Heart left ventricle (tissue), 16 donors: ENCODE measurements around the gene TRIOBP. TPM values are rescaled to one million over a fixed set of nuclear protein-coding genes. Genes with fewer than 3 reads are reported as not detected.
"Not testable (repeated sequence)": the region's sequence is repeated elsewhere in the genome, so short reads cannot be mapped to it uniquely, and the experiment has no call there.

ENCODE experiments used
- ATAC-seq, 4 donors: fragments of 200-7000 bp; cut with Tn5 transposase; one replicate each; pipeline ENCODE4 v1.9.1; 2020 to 2022; ENCODE audit warnings: moderate library complexity in 4 of 4, mild to moderate bottlenecking in 3 of 4, moderate number of reproducible peaks in 1 of 4
- DNase-seq, 5 donors: peaks; one replicate each; pipeline ENCODE4 v3.0.0-alpha.2; 2020
- H3K27ac ChIP-seq, 12 donors: fragments of 200-600 bp; sonication (generic) in 4 of 12; one replicate each; pipeline versions ENCODE4 v1.5.0 to v1.8.0; 2016 to 2022; ENCODE audit warnings: mild to moderate bottlenecking in 2 of 12
- H3K27me3 ChIP-seq, 9 donors: fragments of 200-600 bp; sonication (generic) in 2 of 9; one replicate each; pipeline versions ENCODE4 v1.5.1 to v1.8.0; 2016 to 2022; ENCODE audit warnings: mild to moderate bottlenecking in 3 of 9
- H3K36me3 ChIP-seq, 9 donors: fragments of 200-600 bp; sonication (generic) in 2 of 9; one replicate each; pipeline versions ENCODE4 v1.5.0 to v1.8.0; 2018 to 2022; ENCODE audit warnings: mild to moderate bottlenecking in 2 of 9
- H3K4me1 ChIP-seq, 12 donors: fragments of 200-600 bp; sonication (generic) in 4 of 12; one replicate each; pipeline versions ENCODE4 v1.5.0 to v1.8.0; 2016 to 2022; ENCODE audit warnings: mild to moderate bottlenecking in 3 of 12
- H3K4me3 ChIP-seq, 12 donors: fragments of 200-600 bp; sonication (generic) in 4 of 12; one replicate each; pipeline versions ENCODE4 v1.5.0 to v1.8.0; 2017 to 2022; ENCODE audit warnings: mild to moderate bottlenecking in 9 of 12, moderate library complexity in 4 of 12
- H3K9me3 ChIP-seq, 12 donors: fragments of 200-600 bp; sonication (generic) in 4 of 12; one replicate each; pipeline versions ENCODE4 v1.5.0 to v1.8.0; 2016 to 2022; ENCODE audit warnings: mild to moderate bottlenecking in 1 of 12
- CTCF ChIP-seq, 12 donors: fragments of 200-600 bp; sonication (generic) in 4 of 12; IDR thresholded peaks; one replicate each; pipeline versions ENCODE4 v1.5.0 to v1.8.0; 2018 to 2022; ENCODE audit warnings: antibody characterized with exemption in 12 of 12, mild to moderate bottlenecking in 5 of 12
- POLR2A ChIP-seq, 2 donors: fragments of 450-650 bp; IDR thresholded peaks; one replicate each; pipeline ENCODE4 v1.6.1; 2017; ENCODE audit warnings: antibody characterized with exemption in 2 of 2, mild to moderate bottlenecking in 2 of 2, moderate library complexity in 2 of 2
- WGBS, 4 donors: extraction: QIAGEN DNeasy Blood & Tissue Kit in 2 of 4; methylation state at CpG; one replicate each; pipeline versions ENCODE4 v1.1.5 to v1.1.7; 2013 to 2018; 5-methylcytosine and 5-hydroxymethylcytosine counted together
- intact Hi-C, 10 donors: fragments of 100-400 bp; cut with DNase I; formaldehyde crosslinking; loops; one replicate each; pipeline versions ENCODE4 v1.11.1 to v1.14.2; 2022
- polyA plus RNA-seq, 2 donors: library from polyadenylated mRNA; stranded (reverse); fragments of 200-250 nt; gene quantifications; one replicate each; pipeline ENCODE4 v1.2.3, GENCODE V29; 2013
- total RNA-seq, 9 donors: library from RNA; depleted of rRNA in 2 of 9; stranded (reverse); fragments of >200 nt in 2 of 9; fragmentation: NEBNext Ultra II Directional in 3 of 9; extraction: Animal tissue kit (Norgen Biotek cat#: 25700) in 3 of 9; gene quantifications; one replicate each; pipeline versions ENCODE4 v1.1.0 to v1.2.4, GENCODE V29; 2016 to 2023
- donor health status: ischemic (EF 13 %, LVEDD 7.1; RV severe dilation, severe dysfunction).
- donor health status: healthy with polysubstance abuse.
- donor health status: DM: no; HTN: yes; CAD: no.
- donor health status: DM: no; HTN: no; CAD: no.
- donor health status: ischemic (EF 25% LVEDD 6.9; RV normal size, moderate dysfunction).
- donor health status: ischemic (EF 25% LVEDD 5.7; RV mildly dilated, moderate dysfunction).
- donor health status: healthy.
- donor health status: DM: yes; HTN: yes; CAD: no.
- donor health status: ischemic (EF 35%, LVEDD 5.7; RV mildly dilated, moderate dysfunction).
- donor health status: nonischemic (EF 11% LVEDD 7.7; RV severe dilation, severe dysfunction).
- donor health status: DM: yes; HTN: yes; CAD: no.
- donor health status: PGD.
- donor health status: ischemic (EF 29% LVEDD 5.4; RV normal size, mild dysfunction).
- donor health status: nonischemic (EF 23%, LVEDD 6.1; RV moderate dilation, normal function).

The TRIOBP gene
- total and polyA plus RNA-seq, 11 donors, result 54.9 to 147 (median 94.7) TPM

- H3K4me1 ChIP-seq, result peaks cover 0 to 2% (median 0%) of the 10 kb centered on the region in 12 donors
- H3K9me3 ChIP-seq, result no peaks in the 10 kb centered on the region
- intact Hi-C loops, result no loop called here
- TF ChIP-seq CTCF (IDR thresholded peaks at IDR 0.05) (no peak), POLR2A (IDR thresholded peaks at IDR 0.05) (no peak)
- ATAC-seq, result no peak
- H3K27ac ChIP-seq, result no peak overlapping the region
- no peak overlapping the region for H3K4me3 ChIP-seq
- WGBS, 4 donors, result 95 to 97% (median 96%) methylated on average over 17 of the region's 17 CpGs
- no peaks in the 10 kb centered on the region for H3K27me3 ChIP-seq
- DNase-seq, result no peak
- H3K36me3 ChIP-seq, result peaks cover 0 to 91% (median 0%) of the 10 kb centered on the region in 9 donors
Measured at GRCh38 chr22:37650463-37651136, 46.2 kb upstream of the TRIOBP start.

DNA sequence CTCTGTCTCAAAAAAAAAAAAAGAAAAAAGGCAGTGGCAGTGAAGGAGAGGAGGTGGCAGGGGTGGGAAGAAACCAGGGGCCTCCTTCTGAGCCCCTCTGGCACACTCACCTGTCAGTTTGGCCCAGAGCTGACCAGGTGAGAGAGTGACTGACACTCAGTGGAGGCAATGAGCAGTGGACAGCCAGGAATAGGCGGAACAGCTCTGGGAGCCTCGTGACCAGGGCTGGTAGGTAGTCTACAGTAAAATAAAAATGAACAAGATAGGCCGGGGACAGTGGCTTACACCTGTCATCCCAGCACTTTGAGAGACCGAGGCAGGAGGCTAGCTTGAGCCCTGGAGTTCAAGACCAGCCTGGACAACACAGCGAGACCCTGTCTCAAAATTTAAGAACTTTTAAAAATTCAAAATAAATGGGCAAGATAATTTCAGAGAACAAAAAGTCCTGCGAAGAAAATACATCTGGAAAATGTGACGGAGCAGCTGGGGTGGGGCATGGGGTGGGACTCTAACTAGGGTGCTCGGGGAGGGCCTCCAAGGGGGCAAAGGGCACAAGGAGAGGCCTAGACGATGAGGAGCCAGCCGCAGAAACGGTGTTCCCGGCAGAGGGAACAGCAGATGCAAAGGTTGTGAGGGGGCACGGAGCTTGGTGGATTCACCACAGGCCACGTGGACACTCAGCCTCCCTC lies 42.1 kb upstream of the TRIOBP start:
- no peaks in the 10 kb centered on the region for H3K9me3 ChIP-seq
- no peak overlapping the region for H3K27ac ChIP-seq
- DNase-seq, result no peak
- ATAC-seq, result no peak
- 75 to 79% (median 77%) methylated on average over 14 of the region's 14 CpGs for WGBS, 4 donors
- H3K27me3 ChIP-seq, result no peaks in the 10 kb centered on the region
- peaks cover 0 to 26% (median 14%) of the 10 kb centered on the region in 12 donors for H3K4me1 ChIP-seq
- peaks cover 0 to 50% (median 0%) of the 10 kb centered on the region in 9 donors for H3K36me3 ChIP-seq
- no peak overlapping the region for H3K4me3 ChIP-seq
- TF ChIP-seq CTCF (IDR thresholded peaks at IDR 0.05) (no peak), POLR2A (IDR thresholded peaks at IDR 0.05) (no peak)
- intact Hi-C loops, result no loop called here

DNA sequence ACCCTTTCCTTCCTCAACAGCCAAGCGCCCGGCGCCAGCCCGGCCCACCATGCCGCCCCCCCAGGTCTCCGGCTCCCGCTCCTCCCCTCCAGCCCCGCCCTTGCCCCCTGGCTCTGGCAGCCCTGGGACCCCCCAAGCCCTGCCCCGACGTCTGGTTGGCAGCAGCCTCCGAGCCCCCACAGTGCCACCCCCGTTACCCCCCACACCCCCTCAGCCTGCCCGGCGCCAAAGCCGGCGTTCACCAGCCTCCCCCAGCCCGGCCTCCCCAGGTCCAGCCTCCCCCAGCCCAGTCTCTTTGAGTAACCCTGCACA lies 41.6 kb upstream of the TRIOBP start:
- Histone ChIP-seq H3K27me3 (no peaks in the 10 kb centered on the region), H3K4me1 (peaks cover 0 to 31% (median 18%) of the 10 kb centered on the region in 12 donors), H3K36me3 (peaks cover 0 to 45% (median 0%) of the 10 kb centered on the region in 9 donors), H3K27ac (peak overlapping the region in 6 of 12 donors; percentile 26 to 72 (median 44)), H3K4me3 (no peak overlapping the region), H3K9me3 (no peaks in the 10 kb centered on the region)
- WGBS, 4 donors, result 69 to 86% (median 80%) methylated on average over 12 to 17 of the region's 17 CpGs
- intact Hi-C loops, result no loop called here
- no peak for ATAC-seq
- no peak for DNase-seq
- TF ChIP-seq POLR2A (IDR thresholded peaks at IDR 0.05) (no peak), CTCF (IDR thresholded peaks at IDR 0.05) (no peak)

GRCh38 chr22:37656583-37656982 lies 40.3 kb upstream of the TRIOBP start:
- peak overlapping the region in 9 of 12 donors; percentile 2 to 72 (median 33) for H3K27ac ChIP-seq
- DNase-seq, H3K27me3 ChIP-seq, H3K9me3 ChIP-seq, ATAC-seq, H3K4me3 ChIP-seq, intact Hi-C loops: not testable (repeated sequence)
- 93 to 99% (median 95%) methylated on average over 4 of the region's 4 CpGs for WGBS, 4 donors
- H3K4me1 ChIP-seq, result peaks cover 0 to 44% (median 32%) of the 10 kb centered on the region in 12 donors
- H3K36me3 ChIP-seq, result peaks cover 0 to 31% (median 0%) of the 10 kb centered on the region in 9 donors
